HL-60 (cell line): Measurements from ENCODE around the gene TECR.

Experiments
- DNase-seq, 2 experiments: peaks; one replicate each; pipeline ENCODE4 v3.0.0-alpha.2; 2010 to 2020; ENCODE audit warnings: low read depth in 1 of 2, low spot score in 1 of 2
- H3K27ac ChIP-seq: fragments of 250-450 bp; sonication (Bioruptor Pico); replicated peaks from 2 replicates; pipeline ENCODE4 v1.5.1; 2020; ENCODE audit warnings: mild to moderate bottlenecking, moderate library complexity
- H3K27me3 ChIP-seq: fragments of 250-450 bp; sonication (Bioruptor Pico); 2 replicates; pipeline ENCODE4 v1.5.1; 2021; ENCODE audit warnings: mild to moderate bottlenecking, moderate library complexity; ENCODE audit not compliant: insufficient read depth, poor library complexity, severe bottlenecking
- H3K4me3 ChIP-seq: replicated peaks from 2 replicates; pipeline ENCODE4 v1.5.1; 2011; ENCODE audit warnings: mild to moderate bottlenecking, control low read depth, low read length; ENCODE audit not compliant: insufficient read depth
- CTCF ChIP-seq: IDR thresholded peaks from one replicate; pipeline ENCODE4 v1.5.1; 2011; ENCODE audit warnings: low read length, control low read depth, inconsistent platforms; ENCODE audit not compliant: insufficient read depth
- GABPA ChIP-seq: IDR thresholded peaks from 2 replicates; pipeline ENCODE4 v1.6.1; 2012; ENCODE audit warnings: low read depth
- POLR2AphosphoS5 ChIP-seq: IDR thresholded peaks from 2 replicates; pipeline ENCODE4 v1.6.1; 2012; ENCODE audit warnings: low read depth
- REST ChIP-seq: IDR thresholded peaks from 2 replicates; pipeline ENCODE4 v1.6.1; 2012; ENCODE audit warnings: low read depth; ENCODE audit not compliant: insufficient replicate concordance
- SPI1 ChIP-seq: IDR thresholded peaks from 2 replicates; pipeline ENCODE4 v1.6.1; 2012; ENCODE audit warnings: low read depth, mild to moderate bottlenecking, borderline replicate concordance

The TECR gene

GRCh38 chr19:14516746-14517438 is 12.5 kb upstream of the TECR start:
- TF ChIP-seq SPI1, result no peak
- no peak for TF ChIP-seq POLR2AphosphoS5
- no peak for TF ChIP-seq REST
- TF ChIP-seq GABPA, result no peak
- DNase-seq, result no peak
- no peak overlapping the region for H3K27ac ChIP-seq
- peak overlapping the region; percentile 78 for H3K4me3 ChIP-seq
- no peaks in the 10 kb centered on the region for H3K27me3 ChIP-seq

- Histone ChIP-seq H3K27me3 (no peaks in the 10 kb centered on the region), H3K4me3 (peak overlapping the region; percentile 78), H3K27ac (peak overlapping the region; percentile 52; the same call in 1 of the 2 replicates)
- no peak for DNase-seq
- no peak for TF ChIP-seq GABPA
- TF ChIP-seq SPI1, result no peak
- TF ChIP-seq CTCF, result no peak
- TF ChIP-seq REST, result no peak
- TF ChIP-seq POLR2AphosphoS5, result no peak
These were observed 12.0 kb upstream of the TECR start for GRCh38 chr19:14517446-14517839.

GRCh38 chr19:14517840-14518505 is 11.4 kb upstream of the TECR start, which contains the start of gene DNAJB1:
DNAJB1 (minus strand) TSS chr19:14518397; CDS start chr19:14518349, 48 bp downstream.
- no peaks in the 10 kb centered on the region for H3K27me3 ChIP-seq
- H3K27ac ChIP-seq, result peak within 1 kb of the TSS; percentile 95
- no peak for TF ChIP-seq SPI1
- TF ChIP-seq CTCF, result no peak
- TF ChIP-seq POLR2AphosphoS5, result peak; percentile 82; the same call in 1 of the 2 replicates
- TF ChIP-seq REST, result peak; percentile 30
- no peak for TF ChIP-seq GABPA
- DNase-seq, result peak in 1 of 2 experiments; percentile 63
- H3K4me3 ChIP-seq, result peak within 1 kb of the TSS; percentile 78
